Measurements from ENCODE around the gene RPLP2.

RPLP2 gene

GRCh38 chr11:862081-862661 lies 52.4 kb downstream of the RPLP2 start:
- TF ChIP-seq JUND (IDR thresholded peaks at IDR 0.05; ENCODE audit: low read depth): no peak
- DNase-seq (ENCODE audit: low read depth in 1 of 2, low spot score in 1 of 2): no peak
- in situ Hi-C loops (cut with HindIII; ENCODE audit: low pct_unique_long_range_greater_than_20kb, low sequenced_read_pairs): no loop called here
